Calu3 (cell line): ENCODE measurements around the gene CNPY1. TPM values are rescaled to one million over a fixed set of nuclear protein-coding genes. Genes with fewer than 3 reads are reported as not detected.

Experiments used
- BruUV-seq: library from RNA; stranded (reverse); fragments of 400-500 nt; replicated peaks from 2 replicates; lab custom pipeline; 2021; lab: Mats Ljungman, UMichigan
- CTCF ChIA-PET: fragments of 300-600 bp; sonication (Branson Sonifier 250); formaldehyde crosslinking; loops from one replicate; lab custom pipeline; 2022; ENCODE audit warnings: antibody characterized with exemption; lab: Charles Lee
- DNase-seq: peaks from one replicate; pipeline ENCODE4 v3.0.0; 2022
- H3K27ac Mint-ChIP-seq: one replicate; pipeline ENCODE4 v1.8.0; 2022; ENCODE audit warnings: mixed read lengths; ENCODE audit not compliant: unreplicated experiment
- H3K27me3 Mint-ChIP-seq: one replicate; pipeline ENCODE4 v1.8.0; 2022; ENCODE audit warnings: mixed read lengths; ENCODE audit not compliant: unreplicated experiment
- H3K36me3 Mint-ChIP-seq: one replicate; pipeline ENCODE4 v1.8.0; 2022; ENCODE audit warnings: mild to moderate bottlenecking, moderate library complexity, mixed read lengths; ENCODE audit not compliant: insufficient read depth, unreplicated experiment
- H3K4me1 Mint-ChIP-seq: one replicate; pipeline ENCODE4 v1.8.0; 2022; ENCODE audit warnings: mild to moderate bottlenecking, low read depth, mixed read lengths; ENCODE audit not compliant: unreplicated experiment
- H3K4me3 Mint-ChIP-seq: one replicate; pipeline ENCODE4 v1.8.0; 2022; ENCODE audit warnings: mild to moderate bottlenecking, low read depth, moderate library complexity, mixed read lengths; ENCODE audit not compliant: unreplicated experiment
- H3K9me3 Mint-ChIP-seq: one replicate; pipeline ENCODE4 v1.8.0; 2022; ENCODE audit warnings: low read depth, mixed read lengths; ENCODE audit not compliant: unreplicated experiment
- intact Hi-C: fragments of 100-400 bp; cut with micrococcal nuclease; formaldehyde crosslinking; loops from one replicate; pipeline ENCODE4 v1.10.0; 2022; ENCODE audit not compliant: unreplicated experiment
- total RNA-seq: library from RNA; stranded (reverse); gene quantifications from 2 replicates; pipeline ENCODE4 v1.2.3, GENCODE V29; 2022
- TF ChIP-seq, protein P1 (sequence below): fragments of 200-600 bp; IDR thresholded peaks from one replicate; pipeline ENCODE4 v1.8.0; 2022; ENCODE audit warnings: antibody characterized with exemption; ENCODE audit not compliant: unreplicated experiment

The CNPY1 gene
- total RNA-seq, 1 experiment from 2014 or later, result not detected

DNA sequence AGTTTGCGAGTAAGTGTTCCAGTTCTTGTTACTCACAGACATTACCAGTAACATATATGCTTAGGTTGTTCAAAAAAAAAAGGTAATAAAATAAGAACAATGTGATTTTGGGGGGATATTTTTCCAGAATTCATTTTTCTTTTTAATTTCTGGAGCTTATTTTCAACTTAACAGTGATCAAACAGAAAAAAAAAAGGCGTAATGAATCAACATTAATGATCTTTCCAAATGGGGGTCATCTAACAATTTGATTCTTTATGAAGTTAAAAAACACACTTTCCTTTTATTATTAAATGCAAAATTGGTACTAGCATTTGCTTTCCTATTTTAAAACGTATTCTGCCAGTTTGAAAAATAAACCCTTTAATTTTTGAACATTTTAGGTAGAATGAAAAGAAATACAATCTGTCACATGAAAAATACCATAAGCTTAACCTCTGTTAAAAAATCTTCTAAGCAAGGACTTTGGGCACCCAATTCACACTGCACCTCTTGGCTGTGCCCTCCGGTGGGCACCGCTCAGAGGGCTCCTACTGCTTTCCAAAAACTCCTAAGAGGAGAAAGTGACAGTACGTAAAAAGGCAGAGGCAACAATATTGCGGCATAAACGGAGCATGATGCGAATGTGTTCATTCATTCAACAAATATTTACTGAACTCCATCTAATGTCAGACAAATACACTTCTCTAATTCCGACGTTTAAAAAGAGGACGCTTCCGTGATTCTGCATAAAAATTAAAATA lies 32.6 kb downstream of the CNPY1 start:
- DNase-seq, result no peak
- Mint-ChIP-seq H3K4me1 (no peaks in the 10 kb centered on the region), H3K36me3 (no peaks in the 10 kb centered on the region), H3K27ac (no peak overlapping the region), H3K9me3 (no peaks in the 10 kb centered on the region), H3K4me3 (no peak overlapping the region), H3K27me3 (peaks cover 82% of the 10 kb centered on the region)
- CTCF ChIA-PET, result no interaction called here
- BruUV-seq, result no TSS peak
- intact Hi-C loops, result no loop called here
- TF ChIP-seq, protein P1, sequence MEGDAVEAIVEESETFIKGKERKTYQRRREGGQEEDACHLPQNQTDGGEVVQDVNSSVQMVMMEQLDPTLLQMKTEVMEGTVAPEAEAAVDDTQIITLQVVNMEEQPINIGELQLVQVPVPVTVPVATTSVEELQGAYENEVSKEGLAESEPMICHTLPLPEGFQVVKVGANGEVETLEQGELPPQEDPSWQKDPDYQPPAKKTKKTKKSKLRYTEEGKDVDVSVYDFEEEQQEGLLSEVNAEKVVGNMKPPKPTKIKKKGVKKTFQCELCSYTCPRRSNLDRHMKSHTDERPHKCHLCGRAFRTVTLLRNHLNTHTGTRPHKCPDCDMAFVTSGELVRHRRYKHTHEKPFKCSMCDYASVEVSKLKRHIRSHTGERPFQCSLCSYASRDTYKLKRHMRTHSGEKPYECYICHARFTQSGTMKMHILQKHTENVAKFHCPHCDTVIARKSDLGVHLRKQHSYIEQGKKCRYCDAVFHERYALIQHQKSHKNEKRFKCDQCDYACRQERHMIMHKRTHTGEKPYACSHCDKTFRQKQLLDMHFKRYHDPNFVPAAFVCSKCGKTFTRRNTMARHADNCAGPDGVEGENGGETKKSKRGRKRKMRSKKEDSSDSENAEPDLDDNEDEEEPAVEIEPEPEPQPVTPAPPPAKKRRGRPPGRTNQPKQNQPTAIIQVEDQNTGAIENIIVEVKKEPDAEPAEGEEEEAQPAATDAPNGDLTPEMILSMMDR, result no peak

DNA sequence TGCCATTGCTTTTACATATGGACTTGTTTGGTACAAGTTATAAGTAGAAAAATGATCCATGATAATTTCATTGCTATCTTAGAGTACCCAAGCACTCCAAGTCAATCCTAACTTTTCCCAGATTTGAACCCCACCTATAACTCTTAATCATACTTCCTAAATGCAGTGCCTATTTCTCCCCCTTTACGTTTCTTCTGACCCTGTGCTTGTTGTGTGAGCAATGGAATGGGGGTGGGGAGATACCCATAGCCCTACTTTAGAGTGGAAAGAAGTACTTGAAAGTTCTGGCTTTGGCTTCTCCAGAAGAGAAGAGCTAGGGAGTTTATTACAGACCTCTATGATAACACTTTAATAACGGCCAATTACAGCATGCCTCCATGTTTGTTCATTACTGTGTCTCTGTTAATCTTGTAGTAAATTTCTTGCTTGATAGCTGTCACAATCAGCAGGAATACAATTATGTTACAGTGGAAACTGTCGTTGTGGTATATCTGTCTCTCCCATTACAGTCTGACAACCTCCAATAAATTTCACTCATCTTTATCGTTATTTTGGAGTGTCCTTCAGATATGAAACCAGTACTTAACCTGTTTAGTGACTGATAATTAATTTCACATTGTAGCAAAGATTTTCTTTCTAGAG lies 34.0 kb downstream of the CNPY1 start:
- intact Hi-C loops, result no loop called here
- Mint-ChIP-seq H3K9me3 (no peaks in the 10 kb centered on the region), H3K36me3 (no peaks in the 10 kb centered on the region), H3K27ac (no peak overlapping the region), H3K4me1 (no peaks in the 10 kb centered on the region), H3K4me3 (no peak overlapping the region), H3K27me3 (peaks cover 82% of the 10 kb centered on the region)
- TF ChIP-seq, protein P1, result no peak
- no peak for DNase-seq
- BruUV-seq, result no TSS peak
- CTCF ChIA-PET, result no interaction called here

- TF ChIP-seq, protein P1, result no peak
- BruUV-seq, result no TSS peak
- Mint-ChIP-seq H3K36me3 (no peaks in the 10 kb centered on the region), H3K9me3 (no peaks in the 10 kb centered on the region), H3K27ac (no peak overlapping the region), H3K4me3 (no peak overlapping the region), H3K27me3 (peaks cover 82% of the 10 kb centered on the region), H3K4me1 (no peaks in the 10 kb centered on the region)
- CTCF ChIA-PET, result interaction anchor here (0.5 kb wide), 1 partner anchor 101 kb away, joined by 5 read pairs; no protein-coding TSS in a partner anchor
- no peak for DNase-seq
- intact Hi-C loops, result no loop called here
Measured at GRCh38 chr7:155511702-155511996, 34.7 kb downstream of the CNPY1 start.

- no peak for DNase-seq
Measured at GRCh38 chr7:155510975-155511701, 35.2 kb downstream of the CNPY1 start.

More at GRCh38 chr7:155510975-155511701, 35.2 kb downstream of the CNPY1 start:
- intact Hi-C loops, result no loop called here
- no TSS peak for BruUV-seq
- CTCF ChIA-PET, result interaction anchor here (0.5 kb wide), 1 partner anchor 101 kb away, joined by 5 read pairs; no protein-coding TSS in a partner anchor
- H3K4me3 Mint-ChIP-seq, result no peak overlapping the region
- no peaks in the 10 kb centered on the region for H3K36me3 Mint-ChIP-seq
- TF ChIP-seq, protein P1, result no peak
- no peaks in the 10 kb centered on the region for H3K9me3 Mint-ChIP-seq
- H3K27ac Mint-ChIP-seq, result no peak overlapping the region
- H3K27me3 Mint-ChIP-seq, result peaks cover 82% of the 10 kb centered on the region
- H3K4me1 Mint-ChIP-seq, result no peaks in the 10 kb centered on the region
